GM19452 (cell line): ENCODE measurements around the gene CCDC15.
A peak's percentile ranks its signal among the peaks of the same experiment; 100 is the strongest.
"Not testable (repeated sequence)": the region's sequence is repeated elsewhere in the genome, so short reads cannot be mapped to it uniquely, and the experiment has no call there.

Experiments used
- ATAC-seq: cut with Tn5 transposase; IDR thresholded peaks from one replicate; pipeline ENCODE4 v1.9.1; 2021; ENCODE audit not compliant: unreplicated experiment

Gene CCDC15

GRCh38 chr11:124988063-124988462 lies 34.1 kb downstream of the CCDC15 start:
- no peak for ATAC-seq

- no peak for ATAC-seq
Observed at GRCh38 chr11:125001079-125001778, 47.2 kb downstream of the CCDC15 start.

DNA sequence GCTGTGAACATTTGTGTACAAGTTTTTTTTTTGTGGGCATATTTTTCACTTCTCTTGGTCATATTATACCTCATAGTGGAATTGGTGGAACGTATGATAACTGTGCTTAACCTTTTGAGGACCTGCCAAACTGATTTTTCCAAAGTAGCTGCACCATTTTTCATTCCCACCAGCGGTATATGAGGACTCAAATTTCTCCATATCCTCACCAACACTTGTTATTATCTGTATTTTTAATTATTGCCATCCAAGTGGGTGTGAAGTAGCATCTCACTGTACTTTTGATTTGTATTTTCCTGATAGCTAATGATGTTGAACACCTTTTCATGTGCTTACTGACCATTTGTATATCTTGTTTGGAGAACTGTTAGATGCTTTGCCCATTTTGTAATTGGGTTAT lies 47.8 kb downstream of the CCDC15 start:
- ATAC-seq: no peak

DNA sequence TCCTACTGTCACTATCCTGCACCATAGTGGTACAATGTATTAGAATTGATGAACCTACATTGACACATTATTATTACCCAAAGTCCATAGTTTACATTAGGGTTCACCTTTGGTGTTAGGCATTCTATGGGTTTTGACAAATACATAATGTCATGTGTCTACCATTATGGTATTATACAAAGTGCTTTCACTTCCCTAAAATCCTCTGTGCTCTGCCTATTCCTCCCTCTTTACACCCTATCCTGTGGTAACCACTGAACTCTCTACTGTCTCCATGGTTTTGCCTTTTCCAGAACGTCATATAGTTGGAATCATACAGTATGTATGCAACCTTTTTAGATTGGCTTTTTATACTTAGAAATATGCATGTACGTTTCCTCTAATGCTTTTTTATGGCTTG lies 51.5 kb downstream of the CCDC15 start:
- ATAC-seq: no peak

DNA sequence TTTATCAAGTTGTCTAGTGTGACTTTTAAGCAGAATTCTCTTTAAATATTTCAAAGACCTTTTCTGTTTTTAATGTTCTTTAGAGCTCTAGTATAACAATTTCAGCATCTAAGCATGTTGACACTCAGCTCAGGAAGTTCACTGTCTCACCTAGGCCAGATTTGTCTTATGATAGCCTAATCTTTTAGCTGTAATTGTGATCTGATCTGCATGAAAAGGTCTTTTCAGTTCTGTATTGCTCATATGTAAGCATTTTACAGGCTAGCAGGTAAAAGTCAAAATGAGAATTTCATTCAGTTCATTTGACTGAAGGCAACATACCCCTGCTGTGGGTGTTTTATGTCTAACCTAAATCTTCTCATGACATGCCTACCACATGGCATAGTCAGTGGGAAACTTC lies 62.4 kb downstream of the CCDC15 start:
- no peak for ATAC-seq

DNA sequence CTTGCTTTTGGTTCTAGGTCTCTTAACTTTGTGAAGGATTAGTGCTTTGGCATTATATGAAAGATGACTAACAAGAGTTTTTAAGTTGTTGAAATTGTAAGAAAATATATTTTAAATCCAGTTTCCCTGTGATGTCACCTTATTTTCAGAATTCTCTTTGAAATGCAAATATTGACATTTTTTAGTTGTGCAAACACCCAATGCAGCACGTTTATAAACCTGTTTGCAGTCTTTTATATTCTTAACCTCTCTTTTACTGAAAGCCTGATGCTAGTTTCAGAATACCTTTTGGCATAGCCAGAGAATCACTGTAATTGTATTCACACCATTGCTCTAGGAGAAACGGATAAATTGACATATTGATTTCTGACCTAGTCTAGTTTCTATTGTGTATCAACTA lies 66.3 kb downstream of the CCDC15 start:
- no peak for ATAC-seq

GRCh38 chr11:125022551-125022950 lies 68.5 kb downstream of the CCDC15 start:
- ATAC-seq: no peak

DNA sequence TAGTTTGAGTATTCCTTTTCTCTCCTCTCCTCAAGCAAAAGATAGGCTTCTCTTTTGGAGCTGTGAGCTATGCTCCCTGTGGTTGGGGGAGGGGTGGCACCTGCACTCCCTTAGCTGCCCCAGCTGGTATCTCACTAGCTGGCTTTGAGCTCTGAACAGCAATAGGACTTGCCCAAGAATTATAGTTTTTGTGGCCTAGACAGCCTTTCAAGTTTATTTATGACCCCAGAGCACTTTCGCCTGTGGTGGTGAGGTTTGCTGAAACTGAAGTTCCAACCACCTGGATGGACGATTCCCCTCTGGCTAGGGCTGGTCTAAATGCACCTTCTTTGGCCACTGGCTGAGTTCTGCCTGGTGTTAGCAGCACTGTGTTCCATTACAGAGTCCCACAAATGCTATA lies 72.0 kb downstream of the CCDC15 start:
- ATAC-seq: no peak

- not testable (repeated sequence) for ATAC-seq
Observed at GRCh38 chr11:125029431-125029830, 75.4 kb downstream of the CCDC15 start.

DNA sequence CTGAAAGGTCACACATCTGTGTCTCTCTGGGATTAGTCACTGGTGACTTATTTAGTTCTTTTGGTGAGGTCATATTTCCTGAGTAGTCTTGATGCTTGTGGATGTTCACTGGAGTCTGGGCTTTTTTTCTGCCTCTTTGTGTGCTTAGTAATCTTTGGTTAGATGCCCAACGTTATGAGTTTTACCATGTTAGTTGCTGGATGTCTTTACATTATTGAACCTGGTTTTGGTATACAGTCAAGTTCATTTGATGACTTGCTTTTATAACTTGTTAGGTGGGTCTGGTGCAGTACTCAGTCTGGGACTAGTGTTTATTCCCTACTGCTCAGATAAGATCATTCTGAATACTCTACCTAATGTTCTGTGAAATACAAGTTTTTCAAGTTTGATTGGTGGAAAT lies 82.9 kb downstream of the CCDC15 start:
- ATAC-seq: no peak

GRCh38 chr11:125049164-125049792 lies 95.3 kb downstream of the CCDC15 start:
- no peak for ATAC-seq

DNA sequence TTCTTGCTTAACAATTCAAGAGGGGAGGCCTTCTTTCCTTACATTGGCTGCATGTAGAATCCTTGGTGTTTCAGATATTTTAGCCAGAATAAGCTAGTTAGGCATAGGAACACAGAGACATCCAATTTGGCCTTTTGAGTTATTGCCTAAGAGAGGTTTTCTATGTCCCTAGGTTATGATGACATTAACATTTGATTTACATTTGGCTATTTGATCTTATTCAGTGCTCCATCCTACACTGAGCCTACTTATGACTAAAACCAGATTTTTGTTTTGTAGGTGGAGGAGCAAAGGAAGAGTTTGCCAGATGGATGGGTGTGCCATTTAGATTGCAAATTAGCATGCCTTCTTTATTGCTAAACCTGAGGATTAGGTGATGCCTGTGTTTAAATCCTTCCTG lies 98.0 kb downstream of the CCDC15 start:
- no peak for ATAC-seq

GRCh38 chr11:125053167-125053566 lies 99.2 kb downstream of the CCDC15 start:
- ATAC-seq: no peak

DNA sequence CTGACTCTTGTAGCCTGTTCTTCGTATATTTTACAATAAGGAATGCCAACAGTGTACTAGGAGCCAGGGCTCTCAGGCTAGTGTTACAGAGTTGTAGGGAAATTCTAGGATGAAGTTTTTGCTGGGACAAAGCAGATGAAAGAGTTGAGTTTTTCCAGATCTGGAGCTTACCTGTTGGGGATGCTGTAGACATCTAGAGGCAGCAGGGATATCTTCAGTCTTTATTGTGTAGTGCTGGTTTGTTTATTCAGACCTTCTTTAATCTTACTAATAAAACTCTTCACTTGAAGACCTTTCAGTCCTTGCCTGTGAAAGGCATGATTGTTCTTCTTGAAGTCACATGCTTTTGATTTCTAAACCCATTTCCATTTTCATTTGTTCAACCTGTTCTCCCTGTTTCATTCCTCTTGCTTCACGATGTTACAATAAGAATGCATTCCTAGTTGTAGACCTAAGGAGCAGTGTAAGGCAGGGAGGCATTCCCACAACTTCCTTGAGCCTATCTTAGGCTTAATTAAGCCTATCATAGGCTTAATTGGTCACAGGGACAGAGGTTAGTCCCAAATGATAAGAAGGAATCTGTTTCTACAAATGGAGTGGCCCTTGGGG lies 101.2 kb downstream of the CCDC15 start:
- ATAC-seq: no peak

DNA sequence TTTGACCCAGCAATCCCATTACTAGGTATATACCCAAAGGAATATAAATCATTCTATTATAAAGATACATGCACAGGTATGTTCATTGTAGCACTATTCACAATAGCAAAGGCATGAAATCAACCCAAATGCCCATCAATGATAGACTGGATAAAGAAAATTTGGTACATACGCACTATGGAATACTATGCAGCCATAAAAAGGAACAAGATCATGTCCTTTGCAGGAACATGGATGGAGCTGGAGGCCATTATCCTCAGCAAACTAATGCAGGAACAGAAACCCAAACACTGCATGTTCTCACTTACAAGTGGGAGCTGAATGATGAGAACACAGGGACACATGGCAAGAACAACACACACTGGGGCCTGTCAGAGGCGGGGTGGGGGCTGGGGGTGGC lies 102.1 kb downstream of the CCDC15 start:
- not testable (repeated sequence) for ATAC-seq

DNA sequence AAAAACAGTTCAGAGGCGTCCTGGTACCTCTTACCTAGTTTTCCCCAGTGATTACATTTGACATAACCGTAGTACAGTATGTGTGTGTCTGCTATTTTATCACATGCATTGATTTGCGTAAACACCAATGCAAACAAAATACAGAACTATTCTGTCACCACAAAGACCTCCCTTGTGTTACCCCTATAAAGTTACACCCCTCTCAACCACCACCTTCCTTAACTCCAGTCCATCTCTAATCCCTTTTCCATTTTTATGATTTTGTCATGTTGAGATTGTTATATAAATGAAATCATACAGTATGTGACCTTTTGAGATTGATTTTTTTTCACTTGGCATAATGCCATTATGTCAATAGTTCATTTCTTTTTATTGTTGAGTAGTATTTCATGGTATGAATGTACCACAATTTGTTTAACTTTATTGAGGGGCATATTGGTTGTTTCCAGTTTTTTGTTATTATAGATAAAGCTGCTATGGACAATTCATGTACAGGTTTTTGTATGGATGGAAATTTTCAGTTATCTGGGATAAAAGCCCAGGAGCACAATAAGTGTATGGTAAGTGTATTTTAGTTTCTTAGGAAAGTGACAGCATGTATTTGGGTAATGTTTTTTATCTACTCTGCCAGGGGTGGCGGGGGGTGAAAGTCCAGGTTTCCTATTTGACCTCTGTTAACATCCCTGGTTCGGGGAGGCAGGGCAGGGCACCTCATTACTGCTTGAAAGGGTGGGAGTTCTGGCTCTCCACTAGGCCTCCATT lies 103.1 kb downstream of the CCDC15 start:
- ATAC-seq: no peak

- ATAC-seq: no peak
Observed at GRCh38 chr11:125057693-125058016, 103.7 kb downstream of the CCDC15 start.

- no peak for ATAC-seq
Observed at GRCh38 chr11:125061281-125061680, 107.3 kb downstream of the CCDC15 start.

GRCh38 chr11:125062218-125062930 lies 108.4 kb downstream of the CCDC15 start:
- ATAC-seq: no peak

- peak; percentile 93 for ATAC-seq
Observed at GRCh38 chr11:125062931-125063428, 109.0 kb downstream of the CCDC15 start, which contains the start of gene SLC37A2. Gene SLC37A2 (plus strand): TSS chr11:125063305. CDS start chr11:125063368, 63 bp downstream.
